ENCODE measurements around the gene LMNTD2.

LMNTD2 gene

GRCh38 chr11:508956-509355 is 51.6 kb downstream of the LMNTD2 start:
- no peak for DNase-seq

DNA sequence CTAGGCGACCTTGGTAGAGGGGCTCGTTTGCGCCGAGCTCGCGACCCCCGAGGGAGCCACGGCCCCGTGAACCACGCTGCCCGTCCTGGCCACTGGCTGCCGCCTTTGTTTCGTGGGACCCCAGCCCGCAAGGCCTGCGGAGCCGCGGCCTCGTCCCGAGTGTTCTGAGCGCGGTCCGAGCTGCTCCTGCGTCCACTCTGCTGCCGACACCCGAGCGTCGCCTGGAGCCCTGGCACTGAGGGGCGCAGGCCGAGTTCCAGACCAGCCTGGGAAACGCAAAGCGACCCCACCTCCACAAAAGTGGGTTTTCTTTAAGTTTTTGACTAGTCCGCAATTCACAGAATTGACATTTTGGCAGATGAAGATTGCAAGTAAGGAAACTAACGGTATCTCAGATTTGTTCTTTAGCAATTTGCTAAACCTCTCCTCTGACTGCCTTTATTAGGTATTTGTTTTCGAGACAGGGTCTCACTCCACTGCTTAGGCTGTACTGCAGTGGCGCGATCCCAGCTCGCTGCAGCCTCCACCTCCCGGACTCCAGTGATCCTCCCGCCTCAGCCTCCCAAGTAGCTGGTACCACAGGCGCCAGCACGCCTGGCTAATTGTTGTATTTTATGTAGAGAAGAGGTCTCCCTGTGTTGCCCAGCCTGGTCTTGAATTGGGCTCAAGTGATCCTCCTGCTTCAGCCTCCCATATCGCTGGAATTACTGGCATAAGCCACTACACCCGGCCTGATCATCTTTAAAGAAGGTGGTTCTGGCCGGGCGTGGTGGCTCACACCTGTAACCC is 52.6 kb downstream of the LMNTD2 start:
- DNase-seq, result no peak

- peak; percentile 100 for DNase-seq
Observed at GRCh38 chr11:506995-507726, 53.4 kb downstream of the LMNTD2 start, which contains the start of gene RNH1. Gene RNH1 (minus strand): TSS chr11:507242. CDS start chr11:502162, 5,080 bp downstream.

DNA sequence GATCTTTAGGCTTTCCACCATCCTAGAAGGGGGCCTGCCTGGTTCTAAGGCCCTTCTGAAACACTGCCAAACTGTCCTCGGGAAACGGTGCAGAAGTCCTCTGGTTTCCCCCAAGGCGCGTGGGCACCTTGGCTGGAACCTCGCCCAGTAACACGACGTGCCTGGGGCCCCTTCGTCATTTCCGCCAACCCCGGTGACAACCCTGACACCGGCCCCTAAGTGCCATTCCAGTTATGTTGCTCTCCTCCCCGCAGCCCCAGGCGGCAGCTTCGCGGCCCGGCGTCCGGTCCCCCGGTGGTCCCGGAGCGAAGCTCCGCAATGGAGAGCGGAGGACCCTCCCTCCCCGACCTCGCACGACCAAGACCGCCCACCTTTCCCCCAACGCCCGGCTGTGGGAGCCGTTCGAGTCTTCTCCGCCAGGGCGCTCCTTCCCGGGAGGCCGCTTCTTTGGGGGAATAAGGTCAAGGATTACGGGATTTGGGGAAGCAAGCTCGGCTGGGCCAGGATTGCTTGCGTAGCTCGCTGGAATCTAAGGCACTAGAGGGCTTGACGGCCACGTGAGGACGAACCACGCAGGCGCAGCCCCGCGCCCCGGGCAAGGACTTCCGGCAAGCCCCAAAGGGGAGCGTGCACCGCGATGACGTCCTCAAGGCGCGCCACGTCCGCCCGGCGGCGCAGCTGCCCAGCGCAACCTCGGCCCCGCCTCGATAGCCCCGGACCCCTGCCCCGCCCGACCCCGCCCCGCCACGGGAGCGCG is 54.1 kb downstream of the LMNTD2 start:
- peak; percentile 95 to 97 for DNase-seq

DNA sequence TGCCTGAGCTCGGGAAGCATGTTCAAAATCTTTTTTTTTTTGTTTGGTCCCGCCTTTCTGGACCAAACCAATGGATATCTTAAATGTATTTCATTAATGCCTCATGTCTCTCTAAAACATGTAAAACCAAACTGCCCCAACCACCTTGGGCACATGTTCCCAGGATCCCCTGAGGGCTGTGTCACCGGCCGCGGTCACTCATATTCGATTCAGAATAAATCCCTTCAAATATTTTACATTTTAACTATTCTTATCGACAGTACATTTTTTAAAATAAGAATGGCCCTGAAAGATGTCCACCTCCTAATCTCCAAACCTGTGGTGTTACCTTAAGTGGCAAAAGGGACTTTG is 55.6 kb downstream of the LMNTD2 start:
- no peak for DNase-seq
